K562 (cell line): Measurements from ENCODE around the gene VEGFA. TPM values are rescaled to one million over a fixed set of nuclear protein-coding genes. Genes with fewer than 3 reads are reported as not detected.
A peak's percentile ranks its signal among the peaks of the same experiment; 100 is the strongest.

Source experiments
- BCOR ChIP-seq: fragments of 450-650 bp; IDR thresholded peaks from 2 replicates; pipeline ENCODE4 v1.6.1; 2016
- CREB1 ChIP-seq, 2 experiments: sonication (generic) in 1 of 2; formaldehyde crosslinking in 1 of 2; IDR thresholded peaks; 2 replicates each; pipeline versions ENCODE4 v1.6.1 to v1.8.0; 2012 to 2022; ENCODE audit warnings: inconsistent platforms in 1 of 2, mild to moderate bottlenecking in 1 of 2, missing genetic modification reagents in 1 of 2, moderate library complexity in 1 of 2
- CREBBP ChIP-seq: IDR thresholded peaks from one replicate; pipeline ENCODE4 v1.6.1; 2012; ENCODE audit warnings: low read depth, mild to moderate bottlenecking, control low read depth, inconsistent platforms, low read length
- DACH1 ChIP-seq: fragments of 450-650 bp; IDR thresholded peaks from 2 replicates; pipeline ENCODE4 v1.6.1; 2018; ENCODE audit not compliant: partially characterized antibody
- ELF1 ChIP-seq: fragments of 200-800 bp; sonication (Bioruptor generic); IDR thresholded peaks from 2 replicates; pipeline ENCODE4 v1.6.1; 2016; ENCODE audit warnings: missing genetic modification characterization, missing compliant biosample characterization
- HNRNPUL1 ChIP-seq: fragments of 200-400 bp; formaldehyde crosslinking; IDR thresholded peaks from 2 replicates; pipeline ENCODE4 v1.6.1; 2017; ENCODE audit warnings: low read length
- KLF10 ChIP-seq: fragments of 250-450 bp; sonication (Bioruptor Pico); IDR thresholded peaks from 2 replicates; pipeline ENCODE4 v1.6.1; 2021; ENCODE audit warnings: matching md5 sums
- L3MBTL2 ChIP-seq: fragments of 450-650 bp; IDR thresholded peaks from 2 replicates; pipeline ENCODE4 v1.6.1; 2016; ENCODE audit warnings: mild to moderate bottlenecking, moderate library complexity
- MAFF ChIP-seq: IDR thresholded peaks from 2 replicates; pipeline ENCODE4 v1.6.1; 2012; ENCODE audit warnings: low read length, improper control_type of control experiment
- MXD1 ChIP-seq: fragments of 250-450 bp; sonication (Bioruptor Pico); IDR thresholded peaks from 2 replicates; pipeline ENCODE4 v1.8.0; 2021; ENCODE audit warnings: borderline replicate concordance, mild to moderate bottlenecking, moderate library complexity; ENCODE audit not compliant: poor library complexity, severe bottlenecking
- NBN ChIP-seq: fragments of 450-650 bp; IDR thresholded peaks from 2 replicates; pipeline ENCODE4 v1.6.1; 2016; ENCODE audit warnings: low read depth, mild to moderate bottlenecking
- PHB2 ChIP-seq: fragments of 450-650 bp; IDR thresholded peaks from 2 replicates; pipeline ENCODE4 v1.6.1; 2017; ENCODE audit warnings: low read depth
- PML ChIP-seq: IDR thresholded peaks from 2 replicates; pipeline ENCODE4 v1.6.1; 2012; ENCODE audit warnings: low read length, inconsistent platforms
- RFX1 ChIP-seq: fragments of 450-650 bp; IDR thresholded peaks from 2 replicates; pipeline ENCODE4 v1.6.1; 2016; ENCODE audit warnings: mild to moderate bottlenecking, moderate library complexity
- RREB1 ChIP-seq: fragments of 250-450 bp; sonication (Bioruptor Pico); IDR thresholded peaks from 2 replicates; pipeline ENCODE4 v1.4.0; 2020
- SAFB ChIP-seq: fragments of 200-400 bp; formaldehyde crosslinking; IDR thresholded peaks from 2 replicates; pipeline ENCODE4 v1.6.1; 2017; ENCODE audit warnings: low read depth, low read length, borderline replicate concordance
- SMARCB1 ChIP-seq: IDR thresholded peaks from 2 replicates; pipeline ENCODE4 v1.6.1; 2011; ENCODE audit warnings: improper control_type of control experiment, low read depth; ENCODE audit not compliant: insufficient read length
- ZBTB34 ChIP-seq: fragments of 250-450 bp; sonication (Bioruptor Pico); IDR thresholded peaks from 2 replicates; pipeline ENCODE4 v1.8.0; 2021; ENCODE audit warnings: mild to moderate bottlenecking, moderate library complexity
- ZEB2 ChIP-seq: fragments of 450-650 bp; IDR thresholded peaks from 2 replicates; pipeline ENCODE4 v1.6.1; 2016
- ZSCAN29 ChIP-seq: fragments of 450-650 bp; IDR thresholded peaks from 2 replicates; pipeline ENCODE4 v1.6.1; 2017
- polyA plus RNA-seq, 8 experiments: library from polyadenylated mRNA; depleted of rRNA in 4 of 8; stranded (reverse) in 5 of 8; unstranded in 3 of 8; fragments of >200 nt; fragmentation: Nextera tagmentation in 2 of 8; fragmentation: Illumina TruSeq in 1 of 8; extraction: Ambion mirVana in 2 of 8; extraction: Trizol in 1 of 8; gene quantifications; 2 replicates each; pipeline versions ENCODE4 v1.2.1 to v1.2.3, GENCODE V29; 2011 to 2014; ENCODE audit warnings: inconsistent platforms in 1 of 8, missing spikeins in 1 of 8
- total RNA-seq, 7 experiments: library from RNA; depleted of rRNA in 6 of 7; stranded (reverse); fragments of >200 nt in 6 of 7; fragmentation: Illumina TruSeq in 2 of 7; extraction: Trizol in 2 of 7; gene quantifications; 2 replicates each; pipeline versions ENCODE4 v1.2.1 to v1.2.3, GENCODE V29; 2011 to 2021; ENCODE audit warnings: low replicate concordance in 1 of 7
- TF ChIP-seq, protein P1 (sequence below): fragments of 250-450 bp; sonication (Bioruptor Pico); IDR thresholded peaks from 2 replicates; pipeline ENCODE4 v1.4.0; 2020

VEGFA gene
- total and polyA plus RNA-seq, 9 of the 15 experiments (the other 6 are each of a cell fraction or from before 2014, with no cell fraction given), result 14.0 to 271 (median 124) TPM

GRCh38 chr6:43807228-43808061, 37.4 kb downstream of the VEGFA start (continued):
- TF ChIP-seq SMARCB1, result peak; percentile 27
- TF ChIP-seq ELF1 (tag), result no peak
- TF ChIP-seq, protein P1, sequence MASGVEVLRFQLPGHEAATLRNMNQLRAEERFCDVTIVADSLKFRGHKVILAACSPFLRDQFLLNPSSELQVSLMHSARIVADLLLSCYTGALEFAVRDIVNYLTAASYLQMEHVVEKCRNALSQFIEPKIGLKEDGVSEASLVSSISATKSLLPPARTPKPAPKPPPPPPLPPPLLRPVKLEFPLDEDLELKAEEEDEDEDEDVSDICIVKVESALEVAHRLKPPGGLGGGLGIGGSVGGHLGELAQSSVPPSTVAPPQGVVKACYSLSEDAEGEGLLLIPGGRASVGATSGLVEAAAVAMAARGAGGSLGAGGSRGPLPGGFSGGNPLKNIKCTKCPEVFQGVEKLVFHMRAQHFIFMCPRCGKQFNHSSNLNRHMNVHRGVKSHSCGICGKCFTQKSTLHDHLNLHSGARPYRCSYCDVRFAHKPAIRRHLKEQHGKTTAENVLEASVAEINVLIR (CRISPR knock-in tag), result no peak
- no peak for TF ChIP-seq MXD1 (CRISPR knock-in tag)
- no peak for TF ChIP-seq RREB1 (CRISPR knock-in tag)
- no peak for TF ChIP-seq SAFB
- TF ChIP-seq BCOR, result peak; percentile 73; the same call in 1 of the 2 replicates
- no peak for TF ChIP-seq DACH1
- no peak for TF ChIP-seq CREBBP
- TF ChIP-seq ZSCAN29, result no peak
- no peak for TF ChIP-seq ZBTB34 (CRISPR knock-in tag)
- no peak for TF ChIP-seq RFX1
- TF ChIP-seq ZEB2, result peak; percentile 84
- no peak for TF ChIP-seq PHB2
- TF ChIP-seq PML, result peak; percentile 61; the same call in 1 of the 2 replicates
- TF ChIP-seq HNRNPUL1, result no peak
- no peak for TF ChIP-seq MAFF
- peak; percentile 61; the same call in 1 of the 2 replicates for TF ChIP-seq NBN
- no peak for TF ChIP-seq KLF10 (CRISPR knock-in tag)
- TF ChIP-seq L3MBTL2, result 0 out of 2 replicates have a peak, but pooled peaks have one; percentile 24
- TF ChIP-seq CREB1 (IDR thresholded peaks at IDR 0.05), result peak; percentile 11; the same call in 1 of the 2 replicates
- peak; percentile 61; the same call in 1 of the 2 replicates for TF ChIP-seq CREB1 (CRISPR knock-in tag; IDR thresholded peaks at IDR 0.05)
